GM23338 (cell line): Measurements from ENCODE around the gene CEP70. TPM values are rescaled to one million over a fixed set of nuclear protein-coding genes. Genes with fewer than 3 reads are reported as not detected.
"Not testable (repeated sequence)": the region's sequence is repeated elsewhere in the genome, so short reads cannot be mapped to it uniquely, and the experiment has no call there.

ENCODE experiments used
- ATAC-seq: fragments of 200-7000 bp; cut with Tn5 transposase; 3 replicates; pipeline ENCODE4 v1.9.1; 2020
- DNase-seq: peaks from one replicate; pipeline ENCODE4 v3.0.0-alpha.2; 2015; ENCODE audit warnings: low spot score
- H2AFZ ChIP-seq: fragments of 200-600 bp; sonication (generic); 2 replicates; pipeline ENCODE4 v1.8.0; 2016; ENCODE audit warnings: antibody characterized with exemption, mild to moderate bottlenecking, moderate library complexity
- H3F3A ChIP-seq: fragments of 200-600 bp; sonication (generic); replicated peaks from 2 replicates; pipeline ENCODE4 v1.8.0; 2017; ENCODE audit warnings: antibody characterized with exemption, mixed run types, low read depth
- H3K27ac ChIP-seq: fragments of 200-600 bp; sonication (generic); 2 replicates; pipeline ENCODE4 v1.6.1; 2016; ENCODE audit warnings: low read depth
- H3K27me3 ChIP-seq: fragments of 200-600 bp; sonication (generic); 2 replicates; pipeline ENCODE4 v1.8.0; 2016; ENCODE audit warnings: mild to moderate bottlenecking, mixed run types, moderate library complexity; ENCODE audit not compliant: insufficient read depth
- H3K36me3 ChIP-seq: fragments of 200-600 bp; sonication (generic); 2 replicates; pipeline ENCODE4 v1.8.0; 2016; ENCODE audit warnings: mild to moderate bottlenecking; ENCODE audit not compliant: insufficient read depth
- H3K4me1 ChIP-seq: fragments of 200-600 bp; sonication (generic); 2 replicates; pipeline ENCODE4 v1.8.0; 2016; ENCODE audit warnings: mild to moderate bottlenecking, moderate library complexity; ENCODE audit not compliant: insufficient read depth
- H3K4me2 ChIP-seq: fragments of 200-600 bp; sonication (generic); 2 replicates; pipeline ENCODE4 v1.7.1; 2017; ENCODE audit warnings: mixed run types
- H3K4me3 ChIP-seq: fragments of 200-600 bp; sonication (generic); 2 replicates; pipeline ENCODE4 v1.6.1; 2016; ENCODE audit warnings: mixed run types
- H3K79me2 ChIP-seq: fragments of 200-600 bp; sonication (generic); replicated peaks from 2 replicates; pipeline ENCODE4 v1.8.0; 2017; ENCODE audit warnings: mild to moderate bottlenecking; ENCODE audit not compliant: insufficient read depth
- H3K9me2 ChIP-seq: fragments of 200-600 bp; sonication (generic); 2 replicates; pipeline ENCODE4 v1.8.0; 2017; ENCODE audit not compliant: insufficient read depth
- H4K20me1 ChIP-seq: fragments of 200-600 bp; sonication (generic); replicated peaks from 2 replicates; pipeline ENCODE4 v1.8.0; 2017; ENCODE audit warnings: mild to moderate bottlenecking; ENCODE audit not compliant: insufficient read depth
- H3K27ac Mint-ChIP-seq: 2 replicates; pipeline ENCODE4 v1.8.0; 2020; ENCODE audit warnings: inconsistent platforms, mild to moderate bottlenecking, moderate library complexity, mixed read lengths
- H3K27me3 Mint-ChIP-seq: 3 replicates; pipeline ENCODE4 v1.8.0; 2022; ENCODE audit warnings: low read depth, mild to moderate bottlenecking, moderate library complexity, mixed read lengths, inconsistent platforms; ENCODE audit not compliant: insufficient read depth, poor library complexity
- H3K36me3 Mint-ChIP-seq: 3 replicates; pipeline ENCODE4 v1.8.0; 2021; ENCODE audit warnings: low read depth, mild to moderate bottlenecking, inconsistent platforms, moderate library complexity, mixed read lengths
- H3K4me1 Mint-ChIP-seq: 3 replicates; pipeline ENCODE4 v1.8.0; 2020; ENCODE audit warnings: mild to moderate bottlenecking, inconsistent platforms, mixed read lengths
- H3K4me3 Mint-ChIP-seq: 3 replicates; pipeline ENCODE4 v1.8.0; 2021; ENCODE audit warnings: moderate library complexity, mild to moderate bottlenecking, inconsistent platforms, mixed read lengths
- H3K9me3 Mint-ChIP-seq: 3 replicates; pipeline ENCODE4 v1.8.0; 2020; ENCODE audit warnings: moderate library complexity, mild to moderate bottlenecking, inconsistent platforms, mixed read lengths
- CREB1 ChIP-seq: fragments of 250-450 bp; sonication (Bioruptor Pico); IDR thresholded peaks from 2 replicates; pipeline ENCODE4 v1.5.0; 2020; ENCODE audit warnings: low read depth, mild to moderate bottlenecking, moderate library complexity
- EZH2phosphoT487 ChIP-seq: fragments of 200-600 bp; sonication (generic); IDR thresholded peaks from one replicate; pipeline ENCODE4 v1.8.1; 2018; ENCODE audit warnings: antibody characterized with exemption; ENCODE audit not compliant: unreplicated experiment
- NANOG ChIP-seq: IDR thresholded peaks from 2 replicates; pipeline ENCODE4 v1.6.1; 2016; ENCODE audit warnings: antibody characterized with exemption, borderline replicate concordance
- POLR2AphosphoS5 ChIP-seq: IDR thresholded peaks from 2 replicates; pipeline ENCODE4 v1.6.1; 2016; ENCODE audit warnings: antibody characterized with exemption, low read depth
- ZNF114 ChIP-seq: fragments of 250-450 bp; sonication (Bioruptor Pico); IDR thresholded peaks from 2 replicates; pipeline ENCODE4 v1.5.0; 2020; ENCODE audit warnings: mild to moderate bottlenecking, moderate library complexity
- ZNF331 ChIP-seq: fragments of 250-450 bp; sonication (Bioruptor Pico); IDR thresholded peaks from 2 replicates; pipeline ENCODE4 v1.5.0; 2020; ENCODE audit warnings: low read depth, mild to moderate bottlenecking, moderate library complexity
- polyA plus RNA-seq: library from polyadenylated mRNA; unstranded; fragments of >200 nt; fragmentation: Nextera tagmentation; extraction: Ambion mirVana; gene quantifications from 2 replicates; pipeline ENCODE4 v1.2.1, GENCODE V29; 2016
- total RNA-seq: library from RNA; depleted of rRNA; stranded (reverse); fragments of >200 nt; shearing (Covaris generic); gene quantifications from 2 replicates; pipeline ENCODE4 v1.2.3, GENCODE V29; 2014
- TF ChIP-seq, protein P1 (sequence below): IDR thresholded peaks from one replicate; pipeline ENCODE4 v1.6.1; 2018; ENCODE audit warnings: antibody characterized with exemption; ENCODE audit not compliant: unreplicated experiment
- TF ChIP-seq, protein P2 (sequence below), 2 experiments: fragments of 200-600 bp in 1 of 2; sonication (generic) in 1 of 2; conservative IDR thresholded peaks; 2 replicates each; pipeline versions ENCODE4 v1.5.1 to v1.6.1; 2016 to 2017; ENCODE audit warnings: antibody characterized with exemption in 2 of 2, low read depth in 2 of 2, mild to moderate bottlenecking in 2 of 2, moderate library complexity in 1 of 2
- TF ChIP-seq, protein P3 (sequence below): IDR thresholded peaks from 2 replicates; pipeline ENCODE4 v1.6.1; 2016; ENCODE audit warnings: antibody characterized with exemption

CEP70 gene
- total and polyA plus RNA-seq, 2 experiments from 2014 or later = 28.8 to 31.4 TPM

DNA sequence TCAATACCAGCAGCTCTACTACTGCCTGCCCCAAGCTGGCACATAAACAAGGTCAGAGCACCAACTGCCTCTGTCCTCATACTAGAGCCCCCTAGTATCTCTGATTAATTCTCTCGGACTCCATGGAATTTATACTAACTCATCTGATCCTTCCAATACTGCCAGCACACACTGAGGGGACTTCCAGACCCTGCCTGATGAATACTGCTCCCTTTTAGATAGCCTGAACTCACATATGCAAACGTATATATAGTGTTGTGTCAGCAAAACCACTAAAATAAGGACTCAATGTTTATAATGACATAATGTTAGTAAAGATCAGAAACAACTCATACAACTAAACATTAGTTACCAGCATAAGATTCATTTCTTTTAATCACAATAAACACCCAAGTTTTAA is 25.0 kb downstream of the CEP70 start (continued):
- TF ChIP-seq, protein P1, sequence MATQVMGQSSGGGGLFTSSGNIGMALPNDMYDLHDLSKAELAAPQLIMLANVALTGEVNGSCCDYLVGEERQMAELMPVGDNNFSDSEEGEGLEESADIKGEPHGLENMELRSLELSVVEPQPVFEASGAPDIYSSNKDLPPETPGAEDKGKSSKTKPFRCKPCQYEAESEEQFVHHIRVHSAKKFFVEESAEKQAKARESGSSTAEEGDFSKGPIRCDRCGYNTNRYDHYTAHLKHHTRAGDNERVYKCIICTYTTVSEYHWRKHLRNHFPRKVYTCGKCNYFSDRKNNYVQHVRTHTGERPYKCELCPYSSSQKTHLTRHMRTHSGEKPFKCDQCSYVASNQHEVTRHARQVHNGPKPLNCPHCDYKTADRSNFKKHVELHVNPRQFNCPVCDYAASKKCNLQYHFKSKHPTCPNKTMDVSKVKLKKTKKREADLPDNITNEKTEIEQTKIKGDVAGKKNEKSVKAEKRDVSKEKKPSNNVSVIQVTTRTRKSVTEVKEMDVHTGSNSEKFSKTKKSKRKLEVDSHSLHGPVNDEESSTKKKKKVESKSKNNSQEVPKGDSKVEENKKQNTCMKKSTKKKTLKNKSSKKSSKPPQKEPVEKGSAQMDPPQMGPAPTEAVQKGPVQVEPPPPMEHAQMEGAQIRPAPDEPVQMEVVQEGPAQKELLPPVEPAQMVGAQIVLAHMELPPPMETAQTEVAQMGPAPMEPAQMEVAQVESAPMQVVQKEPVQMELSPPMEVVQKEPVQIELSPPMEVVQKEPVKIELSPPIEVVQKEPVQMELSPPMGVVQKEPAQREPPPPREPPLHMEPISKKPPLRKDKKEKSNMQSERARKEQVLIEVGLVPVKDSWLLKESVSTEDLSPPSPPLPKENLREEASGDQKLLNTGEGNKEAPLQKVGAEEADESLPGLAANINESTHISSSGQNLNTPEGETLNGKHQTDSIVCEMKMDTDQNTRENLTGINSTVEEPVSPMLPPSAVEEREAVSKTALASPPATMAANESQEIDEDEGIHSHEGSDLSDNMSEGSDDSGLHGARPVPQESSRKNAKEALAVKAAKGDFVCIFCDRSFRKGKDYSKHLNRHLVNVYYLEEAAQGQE = no peak
- TF ChIP-seq EZH2phosphoT487 (no peak), NANOG (no peak)
- TF ChIP-seq, protein P2, sequence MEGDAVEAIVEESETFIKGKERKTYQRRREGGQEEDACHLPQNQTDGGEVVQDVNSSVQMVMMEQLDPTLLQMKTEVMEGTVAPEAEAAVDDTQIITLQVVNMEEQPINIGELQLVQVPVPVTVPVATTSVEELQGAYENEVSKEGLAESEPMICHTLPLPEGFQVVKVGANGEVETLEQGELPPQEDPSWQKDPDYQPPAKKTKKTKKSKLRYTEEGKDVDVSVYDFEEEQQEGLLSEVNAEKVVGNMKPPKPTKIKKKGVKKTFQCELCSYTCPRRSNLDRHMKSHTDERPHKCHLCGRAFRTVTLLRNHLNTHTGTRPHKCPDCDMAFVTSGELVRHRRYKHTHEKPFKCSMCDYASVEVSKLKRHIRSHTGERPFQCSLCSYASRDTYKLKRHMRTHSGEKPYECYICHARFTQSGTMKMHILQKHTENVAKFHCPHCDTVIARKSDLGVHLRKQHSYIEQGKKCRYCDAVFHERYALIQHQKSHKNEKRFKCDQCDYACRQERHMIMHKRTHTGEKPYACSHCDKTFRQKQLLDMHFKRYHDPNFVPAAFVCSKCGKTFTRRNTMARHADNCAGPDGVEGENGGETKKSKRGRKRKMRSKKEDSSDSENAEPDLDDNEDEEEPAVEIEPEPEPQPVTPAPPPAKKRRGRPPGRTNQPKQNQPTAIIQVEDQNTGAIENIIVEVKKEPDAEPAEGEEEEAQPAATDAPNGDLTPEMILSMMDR (conservative IDR thresholded peaks at IDR 0.05; ENCODE audit: low read depth in 2 of 2) = no peak

DNA sequence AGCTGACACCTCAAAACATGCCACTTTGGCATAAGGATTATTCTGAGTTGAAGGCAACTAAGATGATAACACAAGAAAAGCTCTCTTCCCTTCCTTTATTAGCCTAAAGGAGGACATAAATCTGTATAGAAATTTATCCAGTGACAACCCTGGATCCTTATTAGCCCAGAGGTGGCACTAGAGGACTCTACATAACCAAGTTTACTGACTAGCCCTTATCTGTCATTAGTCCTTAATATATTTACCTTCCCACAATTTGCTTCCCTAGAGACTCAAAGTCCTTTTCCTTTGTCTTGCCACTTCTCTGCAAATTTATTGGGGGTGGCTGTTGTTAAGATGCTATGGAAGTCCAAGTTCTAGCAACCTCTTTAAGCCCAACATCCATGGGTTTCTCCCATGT is 26.7 kb downstream of the CEP70 start:
- no peak for TF ChIP-seq ZNF331 (CRISPR knock-in tag)
- TF ChIP-seq, protein P1 = no peak
- no peak for TF ChIP-seq ZNF114 (CRISPR knock-in tag)
- no peak for TF ChIP-seq POLR2AphosphoS5
- TF ChIP-seq CREB1 = no peak
- TF ChIP-seq, protein P2 (conservative IDR thresholded peaks at IDR 0.05; ENCODE audit: low read depth in 2 of 2) = peak in 1 of 2 experiments; percentile 17; a peak in 1 of 4 replicates
- TF ChIP-seq, protein P3, sequence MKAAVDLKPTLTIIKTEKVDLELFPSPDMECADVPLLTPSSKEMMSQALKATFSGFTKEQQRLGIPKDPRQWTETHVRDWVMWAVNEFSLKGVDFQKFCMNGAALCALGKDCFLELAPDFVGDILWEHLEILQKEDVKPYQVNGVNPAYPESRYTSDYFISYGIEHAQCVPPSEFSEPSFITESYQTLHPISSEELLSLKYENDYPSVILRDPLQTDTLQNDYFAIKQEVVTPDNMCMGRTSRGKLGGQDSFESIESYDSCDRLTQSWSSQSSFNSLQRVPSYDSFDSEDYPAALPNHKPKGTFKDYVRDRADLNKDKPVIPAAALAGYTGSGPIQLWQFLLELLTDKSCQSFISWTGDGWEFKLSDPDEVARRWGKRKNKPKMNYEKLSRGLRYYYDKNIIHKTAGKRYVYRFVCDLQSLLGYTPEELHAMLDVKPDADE = no peak
- no peak for DNase-seq
- H4K20me1 ChIP-seq = no peaks in the 10 kb centered on the region
- Mint-ChIP-seq H3K27me3 (peaks cover 2% of the 10 kb centered on the region), H3K36me3 (peaks cover 19% of the 10 kb centered on the region), H3K9me3 (peaks cover 8% of the 10 kb centered on the region; the same call in 2 of the 3 replicates), H3K4me3 (no peak overlapping the region), H3K4me1 (no peaks in the 10 kb centered on the region; the same call in 2 of the 3 replicates), H3K27ac (no peak overlapping the region)
- no peak overlapping the region for H2AFZ ChIP-seq
- H3K79me2 ChIP-seq = no peaks in the 10 kb centered on the region
- H3F3A ChIP-seq = no peaks in the 10 kb centered on the region
- peaks cover 4% of the 10 kb centered on the region; the same call in 1 of the 2 replicates for H3K36me3 ChIP-seq
- no peak overlapping the region for H3K4me3 ChIP-seq
- H3K9me2 ChIP-seq = no peaks in the 10 kb centered on the region
- no peak overlapping the region for H3K27ac ChIP-seq
- no peak overlapping the region for H3K4me2 ChIP-seq
- ATAC-seq = no peak
- H3K27me3 ChIP-seq = no peaks in the 10 kb centered on the region
- no peaks in the 10 kb centered on the region for H3K4me1 ChIP-seq

DNA sequence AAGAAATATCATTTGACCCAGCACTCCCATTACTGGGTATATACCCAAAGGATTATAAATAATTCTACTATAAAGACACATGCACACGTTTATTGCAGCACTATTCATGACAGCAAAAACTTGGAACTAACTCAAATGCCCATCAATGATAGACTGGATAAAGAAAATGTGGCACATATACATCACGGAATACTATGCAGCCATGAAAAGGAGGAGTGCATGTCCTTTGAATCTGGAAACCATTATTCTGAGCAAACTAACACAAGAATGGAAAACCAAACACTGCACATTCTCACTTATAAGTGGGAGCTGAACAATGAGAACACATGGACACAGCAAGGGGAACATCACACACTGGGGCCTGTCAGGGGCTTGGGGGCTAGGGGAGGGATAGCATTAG is 27.8 kb downstream of the CEP70 start:
- H3K36me3 Mint-ChIP-seq = peaks cover 26% of the 10 kb centered on the region
- not testable (repeated sequence) for H3K27me3 Mint-ChIP-seq, H3K4me3 Mint-ChIP-seq, H3K79me2 ChIP-seq, H3K36me3 ChIP-seq, H2AFZ ChIP-seq, DNase-seq, H3K27ac ChIP-seq, ATAC-seq, H3K27ac Mint-ChIP-seq, H3F3A ChIP-seq, H3K4me1 Mint-ChIP-seq, H3K4me3 ChIP-seq, H3K27me3 ChIP-seq, H3K9me2 ChIP-seq, H3K9me3 Mint-ChIP-seq, H3K4me2 ChIP-seq, H3K4me1 ChIP-seq, H4K20me1 ChIP-seq
